PC-3 (cell line): ENCODE results near the gene KCNK10.

Source experiments
- EZH2 ChIP-seq: fragments of 300-600 bp; sonication (generic); IDR thresholded peaks from one replicate; pipeline ENCODE4 v1.6.1; 2017; ENCODE audit warnings: antibody characterized with exemption, mild to moderate bottlenecking, low read length; ENCODE audit not compliant: unreplicated experiment
- TF ChIP-seq, protein P1 (sequence below): fragments of 300-600 bp; sonication (generic); conservative IDR thresholded peaks from 2 replicates; pipeline ENCODE4 v1.5.1; 2017; ENCODE audit warnings: antibody characterized with exemption, low read depth, mild to moderate bottlenecking, low read length

DNA sequence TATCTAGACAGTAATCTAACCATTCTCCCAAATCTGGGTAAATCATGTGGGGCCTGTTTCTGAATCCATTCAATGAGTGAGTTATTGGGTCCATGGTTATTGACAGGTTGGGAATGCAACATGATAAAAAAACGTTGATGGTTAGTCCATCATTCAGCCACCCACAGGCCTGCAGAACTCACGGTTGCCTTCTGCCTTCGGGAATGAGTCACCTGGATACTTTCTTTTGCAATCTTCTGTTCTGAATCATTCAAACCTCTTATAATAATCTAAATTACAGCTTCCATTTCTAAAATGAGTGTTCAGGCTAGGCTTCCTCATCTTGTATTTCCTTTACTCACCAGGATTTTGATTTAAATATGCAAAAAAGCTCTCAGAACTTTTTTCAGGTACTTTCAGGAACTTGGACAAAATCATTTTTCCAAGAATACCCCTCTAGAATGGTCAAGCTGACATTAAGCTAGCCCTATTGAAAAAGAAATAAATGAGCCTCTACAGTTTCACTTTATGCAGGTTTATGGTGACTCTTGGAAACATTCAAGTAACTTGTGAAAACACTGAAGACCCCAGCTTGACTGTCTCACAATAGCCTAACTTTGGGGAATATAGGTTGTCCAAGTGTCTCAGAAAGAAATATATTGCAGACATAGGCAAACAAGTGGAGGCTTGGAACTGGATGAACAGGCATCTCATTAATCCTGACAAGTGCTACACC is 94.4 kb downstream of the KCNK10 start:
- TF ChIP-seq EZH2, result no peak
- TF ChIP-seq, protein P1, sequence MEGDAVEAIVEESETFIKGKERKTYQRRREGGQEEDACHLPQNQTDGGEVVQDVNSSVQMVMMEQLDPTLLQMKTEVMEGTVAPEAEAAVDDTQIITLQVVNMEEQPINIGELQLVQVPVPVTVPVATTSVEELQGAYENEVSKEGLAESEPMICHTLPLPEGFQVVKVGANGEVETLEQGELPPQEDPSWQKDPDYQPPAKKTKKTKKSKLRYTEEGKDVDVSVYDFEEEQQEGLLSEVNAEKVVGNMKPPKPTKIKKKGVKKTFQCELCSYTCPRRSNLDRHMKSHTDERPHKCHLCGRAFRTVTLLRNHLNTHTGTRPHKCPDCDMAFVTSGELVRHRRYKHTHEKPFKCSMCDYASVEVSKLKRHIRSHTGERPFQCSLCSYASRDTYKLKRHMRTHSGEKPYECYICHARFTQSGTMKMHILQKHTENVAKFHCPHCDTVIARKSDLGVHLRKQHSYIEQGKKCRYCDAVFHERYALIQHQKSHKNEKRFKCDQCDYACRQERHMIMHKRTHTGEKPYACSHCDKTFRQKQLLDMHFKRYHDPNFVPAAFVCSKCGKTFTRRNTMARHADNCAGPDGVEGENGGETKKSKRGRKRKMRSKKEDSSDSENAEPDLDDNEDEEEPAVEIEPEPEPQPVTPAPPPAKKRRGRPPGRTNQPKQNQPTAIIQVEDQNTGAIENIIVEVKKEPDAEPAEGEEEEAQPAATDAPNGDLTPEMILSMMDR, result no peak
